Common myeloid progenitor, CD34-positive (primary cell): ENCODE measurements around the gene PDE5A.

Experiments used
- CTCF ChIA-PET: fragments of 350-600 bp; sonication (Branson Sonifier 250); formaldehyde crosslinking; loops from one replicate; lab custom pipeline; 2021; ENCODE audit warnings: antibody characterized with exemption; lab: Charles Lee
- POLR2A ChIA-PET: fragments of 350-600 bp; sonication (Branson Sonifier 250); formaldehyde crosslinking; loops from one replicate; lab custom pipeline; 2021; ENCODE audit warnings: antibody characterized with exemption; lab: Charles Lee
- DNase-seq, 3 donors: peaks; one replicate each; pipeline versions ENCODE4 v3.0.0 to v3.0.0-alpha.2; 2013
- H3K27ac ChIP-seq, 2 experiments: 1 replicate in 1 of 2; 2 replicates in 1 of 2; pipeline ENCODE4 v1.7.0; 2013; ENCODE audit warnings: inconsistent platforms in 2 of 2, low read length in 2 of 2, mild to moderate bottlenecking in 2 of 2, low read depth in 1 of 2, moderate library complexity in 1 of 2; ENCODE audit not compliant: severe bottlenecking in 2 of 2, insufficient read depth in 1 of 2, poor library complexity in 1 of 2
- H3K27me3 ChIP-seq, 5 experiments: replicated peaks in 2 of 5; 1 replicate in 3 of 5; 2 replicates in 2 of 5; pipeline versions ENCODE4 v1.6.1 to v1.7.0; 2013; ENCODE audit warnings: low read length in 4 of 5, mild to moderate bottlenecking in 2 of 5, moderate library complexity in 2 of 5, inconsistent platforms in 1 of 5; ENCODE audit not compliant: insufficient read depth in 5 of 5, control insufficient read depth in 4 of 5
- H3K36me3 ChIP-seq, 4 experiments: 1 replicate in 2 of 4; 2 replicates in 2 of 4; pipeline versions ENCODE4 v1.6.1 to v1.7.0; 2013; ENCODE audit warnings: low read length in 3 of 4, control low read depth in 1 of 4, mild to moderate bottlenecking in 1 of 4; ENCODE audit not compliant: control insufficient read depth in 4 of 4, insufficient read depth in 4 of 4
- H3K4me1 ChIP-seq, 4 experiments: 1 replicate in 3 of 4; 2 replicates in 1 of 4; pipeline versions ENCODE4 v1.6.1 to v1.7.1; 2013; ENCODE audit warnings: low read length in 3 of 4, mild to moderate bottlenecking in 3 of 4, control low read depth in 1 of 4, inconsistent platforms in 1 of 4, moderate library complexity in 1 of 4; ENCODE audit not compliant: control insufficient read depth in 4 of 4, insufficient read depth in 4 of 4; ENCODE audit errors: control extremely low read depth in 1 of 4
- H3K4me3 ChIP-seq, 7 experiments: 1 replicate in 4 of 7; 2 replicates in 3 of 7; pipeline versions ENCODE4 v1.5.1 to v1.7.0; 2013; ENCODE audit warnings: mild to moderate bottlenecking in 7 of 7, low read length in 6 of 7, moderate library complexity in 6 of 7, inconsistent platforms in 2 of 7, low read depth in 2 of 7, control low read depth in 1 of 7; ENCODE audit not compliant: insufficient read depth in 4 of 7, control insufficient read depth in 1 of 7; ENCODE audit errors: extremely low read depth in 1 of 7
- H3K9me3 ChIP-seq, 5 experiments: 1 replicate in 4 of 5; 2 replicates in 1 of 5; pipeline versions ENCODE4 v1.6.1 to v1.7.1; 2013; ENCODE audit warnings: low read length in 4 of 5, mild to moderate bottlenecking in 2 of 5, inconsistent platforms in 1 of 5, low read depth in 1 of 5, moderate library complexity in 1 of 5; ENCODE audit not compliant: control insufficient read depth in 4 of 5, insufficient read depth in 2 of 5; ENCODE audit errors: control extremely low read depth in 1 of 5
- WGBS: methylation state at CpG from one replicate; pipeline ENCODE4 v1.1.5; 2013; ENCODE audit not compliant: insufficient coverage; 5-methylcytosine and 5-hydroxymethylcytosine counted together

Gene PDE5A

GRCh38 chr4:119615068-119615719, 13.4 kb downstream of the PDE5A start:
- no peaks in the 10 kb centered on the region for H3K36me3 ChIP-seq
- H3K27ac ChIP-seq, result no peak overlapping the region
- peaks cover 0 to 3% (median 0%) of the 10 kb centered on the region in 5 experiments for H3K9me3 ChIP-seq
- ChIA-PET CTCF (no interaction called here), POLR2A (no interaction called here)
- H3K4me3 ChIP-seq, result no peak overlapping the region
- DNase-seq, result peak in 2 of 3 donors; percentile 26 to 31
- no peaks in the 10 kb centered on the region for H3K4me1 ChIP-seq
- no peaks in the 10 kb centered on the region for H3K27me3 ChIP-seq

- Histone ChIP-seq H3K9me3 (peaks cover 0 to 2% (median 0%) of the 10 kb centered on the region in 5 experiments), H3K36me3 (no peaks in the 10 kb centered on the region), H3K4me1 (no peaks in the 10 kb centered on the region), H3K27me3 (no peaks in the 10 kb centered on the region), H3K4me3 (no peak overlapping the region), H3K27ac (no peak overlapping the region)
- ChIA-PET POLR2A (no interaction called here), CTCF (no interaction called here)
- no peak for DNase-seq
Measured at GRCh38 chr4:119604266-119604665, 24.3 kb downstream of the PDE5A start.

GRCh38 chr4:119602366-119602765, 26.2 kb downstream of the PDE5A start:
- Histone ChIP-seq H3K9me3 (peaks cover 0 to 12% (median 4%) of the 10 kb centered on the region in 5 experiments), H3K36me3 (no peaks in the 10 kb centered on the region), H3K4me3 (no peak overlapping the region), H3K27me3 (no peaks in the 10 kb centered on the region), H3K4me1 (no peaks in the 10 kb centered on the region), H3K27ac (no peak overlapping the region)
- CTCF ChIA-PET, result interaction anchor here (1.7 kb wide), 1 partner anchor 44 kb away, joined by 4 read pairs; no protein-coding TSS in a partner anchor
- POLR2A ChIA-PET, result no interaction called here
- DNase-seq, result no peak
- no CpG with 5 or more reads among the region's 1 CpG for WGBS

- POLR2A ChIA-PET, result no interaction called here
- Histone ChIP-seq H3K4me1 (no peaks in the 10 kb centered on the region), H3K27me3 (no peaks in the 10 kb centered on the region), H3K36me3 (no peaks in the 10 kb centered on the region), H3K9me3 (peaks cover 0 to 12% (median 4%) of the 10 kb centered on the region in 5 experiments), H3K4me3 (no peak overlapping the region), H3K27ac (no peak overlapping the region)
- 100% methylated on average over 2 of the region's 2 CpGs for WGBS
- CTCF ChIA-PET, result no interaction called here
- no peak for DNase-seq
Measured at GRCh38 chr4:119598521-119598920, 30.1 kb downstream of the PDE5A start.

- no peak for DNase-seq
- Histone ChIP-seq H3K4me1 (no peaks in the 10 kb centered on the region), H3K27ac (no peak overlapping the region), H3K36me3 (no peaks in the 10 kb centered on the region), H3K27me3 (no peaks in the 10 kb centered on the region), H3K4me3 (no peak overlapping the region), H3K9me3 (peaks cover 0 to 12% (median 4%) of the 10 kb centered on the region in 5 experiments)
- CTCF ChIA-PET, result no interaction called here
- 100% methylated on average over 2 of the region's 3 CpGs for WGBS
- POLR2A ChIA-PET, result no interaction called here
Measured at GRCh38 chr4:119597377-119597776, 31.2 kb downstream of the PDE5A start.

- Histone ChIP-seq H3K4me1 (no peaks in the 10 kb centered on the region), H3K4me3 (no peak overlapping the region), H3K9me3 (peaks cover 0 to 5% (median 1%) of the 10 kb centered on the region in 5 experiments), H3K27me3 (no peaks in the 10 kb centered on the region), H3K36me3 (no peaks in the 10 kb centered on the region), H3K27ac (no peak overlapping the region)
- CTCF ChIA-PET, result interaction anchor here (2.0 kb wide), 1 partner anchor 10 kb away, joined by 6 read pairs; no protein-coding TSS in a partner anchor
- DNase-seq, result no peak
- POLR2A ChIA-PET, result interaction anchor here (0.6 kb wide), 1 partner anchor 515 kb away, joined by 4 read pairs; no protein-coding TSS in a partner anchor
- no CpG with 5 or more reads among the region's 5 CpGs for WGBS
Measured at GRCh38 chr4:119593698-119594097, 34.9 kb downstream of the PDE5A start.

- no peak for DNase-seq
- WGBS, result 100% methylated on average over 1 of the region's 1 CpG
- no peaks in the 10 kb centered on the region for H3K27me3 ChIP-seq
- H3K9me3 ChIP-seq, result no peaks in the 10 kb centered on the region
- no peaks in the 10 kb centered on the region for H3K36me3 ChIP-seq
- H3K27ac ChIP-seq, result no peak overlapping the region
- POLR2A ChIA-PET, result no interaction called here
- H3K4me1 ChIP-seq, result no peaks in the 10 kb centered on the region
- CTCF ChIA-PET, result interaction anchor here (2.0 kb wide), 1 partner anchor 9 kb away, joined by 6 read pairs; no protein-coding TSS in a partner anchor
- no peak overlapping the region for H3K4me3 ChIP-seq
Measured at GRCh38 chr4:119592830-119593229, 35.8 kb downstream of the PDE5A start.
